ENCODE results near the gene C21orf58. TPM values are rescaled to one million over a fixed set of nuclear protein-coding genes. Genes with fewer than 3 reads are reported as not detected.
A peak's percentile ranks its signal among the peaks of the same experiment; 100 is the strongest.

C21orf58 gene
- polyA plus RNA-seq, 3 donors = 0.15 to 0.73 (median 0.21) TPM

GRCh38 chr21:46284733-46285132 lies 38.9 kb downstream of the C21orf58 start:
- H3K4me3 ChIP-seq (replicated peaks in 1 of 3; ENCODE audit: low read depth in 2 of 3, low read length in 3 of 3) = peak overlapping the region in 1 of 3 experiments; percentile 95
- peaks cover 62% of the 10 kb centered on the region for H3K79me2 ChIP-seq (ENCODE audit: insufficient read depth, low read length)
- peaks cover 18 to 27% of the 10 kb centered on the region in 2 donors for H3K36me3 ChIP-seq (replicated peaks in 1 of 2; ENCODE audit: control insufficient read depth in 1 of 2, insufficient read depth in 2 of 2, low read length in 2 of 2)
- H3K27me3 ChIP-seq (ENCODE audit: control insufficient read depth in 2 of 2, insufficient read depth in 2 of 2, low read length in 2 of 2) = no peaks in the 10 kb centered on the region
- H3K9me3 ChIP-seq (replicated peaks in 1 of 2; ENCODE audit: control insufficient read depth in 1 of 2, insufficient read depth in 1 of 2, low read length in 2 of 2) = no peaks in the 10 kb centered on the region
- Mint-ChIP-seq H3K4me3 (peak overlapping the region; percentile 89 to 93), H3K4me1 (peaks cover 49% of the 10 kb centered on the region), H3K9me3 (peaks cover 0 to 3% (median 0%) of the 10 kb centered on the region in 7 donors), H3K27me3 (ENCODE audit: low read depth in 3 of 3) (peaks cover 0 to 2% (median 0%) of the 10 kb centered on the region in 3 donors), H3K27ac (peak overlapping the region; percentile 36 to 93 (median 79)), H3K36me3 (peaks cover 17 to 38% of the 10 kb centered on the region in 2 donors)
- peaks cover 42 to 55% of the 10 kb centered on the region in 2 donors for H3K4me1 ChIP-seq (ENCODE audit: control insufficient read depth in 1 of 2, insufficient read depth in 2 of 2, low read length in 2 of 2)
- peak in 2 of 3 donors; percentile 7 to 40 for DNase-seq
- H4K20me1 ChIP-seq (ENCODE audit: insufficient read depth, low read length) = peaks cover 50% of the 10 kb centered on the region
- WGBS (ENCODE audit: insufficient coverage) = 100% methylated on average over 1 of the region's 1 CpG
- H3K27ac ChIP-seq (ENCODE audit: low read depth in 1 of 2, low read length in 2 of 2) = peak overlapping the region in 1 of 2 donors; percentile 89
- H3K9ac ChIP-seq (ENCODE audit: insufficient read depth, low read length, poor library complexity, severe bottlenecking) = no peak overlapping the region
- H3K4me2 ChIP-seq (replicated peaks; ENCODE audit: extremely low read depth, low read length, poor library complexity, severe bottlenecking) = peak overlapping the region; percentile 94
- H2AFZ ChIP-seq (ENCODE audit: insufficient read depth, low read depth, low read length, poor library complexity, severe bottlenecking) = no peak overlapping the region
- no peak for TF ChIP-seq CTCF (IDR thresholded peaks at IDR 0.05)
- intact Hi-C loops (cut with micrococcal nuclease) = loop anchor here in 1 of 2 donors (5.0 kb wide), 1 partner anchor 38 kb away; the partner anchor contains the start of genes C21orf58 and PCNT

GRCh38 chr21:46284077-46284644 lies 39.5 kb downstream of the C21orf58 start:
- H3K27me3 ChIP-seq (ENCODE audit: control insufficient read depth in 2 of 2, insufficient read depth in 2 of 2, low read length in 2 of 2) = no peaks in the 10 kb centered on the region
- H3K27me3 Mint-ChIP-seq (ENCODE audit: low read depth in 3 of 3) = peaks cover 0 to 2% (median 0%) of the 10 kb centered on the region in 3 donors
- peaks cover 0 to 3% (median 0%) of the 10 kb centered on the region in 7 donors for H3K9me3 Mint-ChIP-seq
- H3K27ac Mint-ChIP-seq = peak overlapping the region; percentile 10 to 89 (median 79)
- peaks cover 64% of the 10 kb centered on the region for H3K79me2 ChIP-seq (ENCODE audit: insufficient read depth, low read length)
- WGBS (ENCODE audit: insufficient coverage) = 30% methylated on average over 11 of the region's 15 CpGs
- peak in 1 of 3 donors; percentile 7 for DNase-seq
- H2AFZ ChIP-seq (ENCODE audit: insufficient read depth, low read depth, low read length, poor library complexity, severe bottlenecking) = peak overlapping the region; percentile 30
- intact Hi-C loops (cut with micrococcal nuclease) = no loop called here
- H3K36me3 Mint-ChIP-seq = peaks cover 22 to 43% of the 10 kb centered on the region in 2 donors
- H3K9ac ChIP-seq (ENCODE audit: insufficient read depth, low read length, poor library complexity, severe bottlenecking) = no peak overlapping the region
- no peak for TF ChIP-seq CTCF (IDR thresholded peaks at IDR 0.05)
- peak overlapping the region; percentile 11 to 89 for H3K27ac ChIP-seq (ENCODE audit: low read depth in 1 of 2, low read length in 2 of 2)
- H3K4me1 Mint-ChIP-seq = peaks cover 46% of the 10 kb centered on the region
- H3K9me3 ChIP-seq (replicated peaks in 1 of 2; ENCODE audit: control insufficient read depth in 1 of 2, insufficient read depth in 1 of 2, low read length in 2 of 2) = no peaks in the 10 kb centered on the region
- H3K36me3 ChIP-seq (replicated peaks in 1 of 2; ENCODE audit: control insufficient read depth in 1 of 2, insufficient read depth in 2 of 2, low read length in 2 of 2) = peaks cover 24 to 32% of the 10 kb centered on the region in 2 donors
- H3K4me1 ChIP-seq (ENCODE audit: control insufficient read depth in 1 of 2, insufficient read depth in 2 of 2, low read length in 2 of 2) = peaks cover 42 to 55% of the 10 kb centered on the region in 2 donors
- peaks cover 56% of the 10 kb centered on the region for H4K20me1 ChIP-seq (ENCODE audit: insufficient read depth, low read length)
- peak overlapping the region; percentile 94 for H3K4me2 ChIP-seq (replicated peaks; ENCODE audit: extremely low read depth, low read length, poor library complexity, severe bottlenecking)
- H3K4me3 Mint-ChIP-seq = peak overlapping the region; percentile 31 to 81
- H3K4me3 ChIP-seq (replicated peaks in 1 of 3; ENCODE audit: low read depth in 2 of 3, low read length in 3 of 3) = peak overlapping the region in 1 of 3 experiments; percentile 95
